ENCODE measurements around the gene S100A11.

S100A11 gene

GRCh38 chr1:152000964-152001630 is 35.7 kb downstream of the S100A11 start:
- H3K4me3 ChIP-seq (ENCODE audit: low read length): no peak overlapping the region
- H3K9me3 ChIP-seq (ENCODE audit: insufficient read depth, low read length): no peaks in the 10 kb centered on the region
- no peaks in the 10 kb centered on the region for H3K79me2 ChIP-seq (ENCODE audit: low read length)
- H2AFZ ChIP-seq (ENCODE audit: low read depth, low read length): no peak overlapping the region
- H3K4me2 ChIP-seq (ENCODE audit: low read length): peak overlapping the region; percentile 23
- H4K20me1 ChIP-seq (ENCODE audit: insufficient read depth, low read length): no peaks in the 10 kb centered on the region
- no peaks in the 10 kb centered on the region for H3K36me3 ChIP-seq (replicated peaks; ENCODE audit: low read depth, low read length)
- no peak overlapping the region for H3K27ac ChIP-seq (ENCODE audit: low read length)
- peaks cover 35% of the 10 kb centered on the region for H3K27me3 ChIP-seq (ENCODE audit: low read depth, low read length)
- no peak for TF ChIP-seq EZH2phosphoT487 (IDR thresholded peaks at IDR 0.05; ENCODE audit: low read depth)
- no peak for TF ChIP-seq CTCF (IDR thresholded peaks at IDR 0.05; ENCODE audit: low read depth, low read length)
- no peak overlapping the region for H3K9ac ChIP-seq (ENCODE audit: low read length)
- H3K4me1 ChIP-seq (ENCODE audit: low read length): peaks cover 18% of the 10 kb centered on the region

- Histone ChIP-seq H3K27me3 (ENCODE audit: low read depth, low read length) (peaks cover 27% of the 10 kb centered on the region), H3K9me3 (ENCODE audit: insufficient read depth, low read length) (no peaks in the 10 kb centered on the region), H2AFZ (ENCODE audit: low read depth, low read length) (no peak overlapping the region), H3K4me3 (ENCODE audit: low read length) (no peak overlapping the region), H3K9ac (ENCODE audit: low read length) (no peak overlapping the region), H4K20me1 (ENCODE audit: insufficient read depth, low read length) (no peaks in the 10 kb centered on the region), H3K4me2 (ENCODE audit: low read length) (no peak overlapping the region), H3K79me2 (ENCODE audit: low read length) (no peaks in the 10 kb centered on the region), H3K4me1 (ENCODE audit: low read length) (peaks cover 31% of the 10 kb centered on the region), H3K27ac (ENCODE audit: low read length) (no peak overlapping the region), H3K36me3 (replicated peaks; ENCODE audit: low read depth, low read length) (no peaks in the 10 kb centered on the region)
- no peak for TF ChIP-seq EZH2phosphoT487 (IDR thresholded peaks at IDR 0.05; ENCODE audit: low read depth)
These were observed 38.0 kb downstream of the S100A11 start for GRCh38 chr1:151998611-151999362.

- Histone ChIP-seq H3K4me1 (ENCODE audit: low read length) (peaks cover 40% of the 10 kb centered on the region), H3K27ac (ENCODE audit: low read length) (no peak overlapping the region)
- no peak for TF ChIP-seq EZH2phosphoT487 (IDR thresholded peaks at IDR 0.05; ENCODE audit: low read depth)
- no peak for TF ChIP-seq CTCF (IDR thresholded peaks at IDR 0.05; ENCODE audit: low read depth, low read length)
These were observed 39.6 kb downstream of the S100A11 start for GRCh38 chr1:151997284-151997570.

GRCh38 chr1:151995774-151996173 is 41.0 kb downstream of the S100A11 start:
- Histone ChIP-seq H3K4me2 (ENCODE audit: low read length) (no peak overlapping the region), H3K36me3 (replicated peaks; ENCODE audit: low read depth, low read length) (no peaks in the 10 kb centered on the region), H3K9ac (ENCODE audit: low read length) (no peak overlapping the region), H3K79me2 (ENCODE audit: low read length) (peaks cover 11% of the 10 kb centered on the region; the same call in 1 of the 2 replicates), H4K20me1 (ENCODE audit: insufficient read depth, low read length) (peaks cover 20% of the 10 kb centered on the region; the same call in 1 of the 2 replicates), H3K9me3 (ENCODE audit: insufficient read depth, low read length) (no peaks in the 10 kb centered on the region), H3K4me1 (ENCODE audit: low read length) (peaks cover 33% of the 10 kb centered on the region), H3K4me3 (ENCODE audit: low read length) (no peak overlapping the region), H3K27ac (ENCODE audit: low read length) (no peak overlapping the region), H3K27me3 (ENCODE audit: low read depth, low read length) (peaks cover 44% of the 10 kb centered on the region), H2AFZ (ENCODE audit: low read depth, low read length) (no peak overlapping the region)
- TF ChIP-seq CTCF (IDR thresholded peaks at IDR 0.05; ENCODE audit: low read depth, low read length): no peak
- no peak for TF ChIP-seq EZH2phosphoT487 (IDR thresholded peaks at IDR 0.05; ENCODE audit: low read depth)

More at GRCh38 chr1:151997284-151997570, 39.6 kb downstream of the S100A11 start:
- H2AFZ ChIP-seq (ENCODE audit: low read depth, low read length): no peak overlapping the region
- peaks cover 5% of the 10 kb centered on the region; the same call in 1 of the 2 replicates for H4K20me1 ChIP-seq (ENCODE audit: insufficient read depth, low read length)
- H3K27me3 ChIP-seq (ENCODE audit: low read depth, low read length): peaks cover 29% of the 10 kb centered on the region
- H3K79me2 ChIP-seq (ENCODE audit: low read length): peaks cover 5% of the 10 kb centered on the region; the same call in 1 of the 2 replicates
- H3K9ac ChIP-seq (ENCODE audit: low read length): no peak overlapping the region
- no peak overlapping the region for H3K4me3 ChIP-seq (ENCODE audit: low read length)
- no peaks in the 10 kb centered on the region for H3K36me3 ChIP-seq (replicated peaks; ENCODE audit: low read depth, low read length)
- no peak overlapping the region for H3K4me2 ChIP-seq (ENCODE audit: low read length)
- H3K9me3 ChIP-seq (ENCODE audit: insufficient read depth, low read length): no peaks in the 10 kb centered on the region

Measured in OCI-LY3 (cell line).